IMR-90 (cell line): Measurements from ENCODE around the gene ZNF157.

Experiments
- CTCF ChIP-seq: conservative IDR thresholded peaks from 2 replicates; pipeline ENCODE4 v1.5.1; 2012; ENCODE audit warnings: mild to moderate bottlenecking, low read depth, low read length, improper control_type of control experiment
- MAZ ChIP-seq: IDR thresholded peaks from 2 replicates; pipeline ENCODE4 v1.6.1; 2012; ENCODE audit warnings: low read depth, mild to moderate bottlenecking, low read length, improper control_type of control experiment, moderate library complexity, borderline replicate concordance
- POLR2A ChIP-seq: IDR thresholded peaks from 2 replicates; pipeline ENCODE4 v1.6.1; 2012; ENCODE audit warnings: mild to moderate bottlenecking, low read depth, low read length
- RAD21 ChIP-seq: IDR thresholded peaks from 2 replicates; pipeline ENCODE4 v1.6.1; 2012; ENCODE audit warnings: low read length, improper control_type of control experiment
- USF2 ChIP-seq: fragments of 150-350 bp; IDR thresholded peaks from 2 replicates; pipeline ENCODE4 v1.6.1; 2017; ENCODE audit warnings: mild to moderate bottlenecking, antibody characterized with exemption, low read length, low read depth

- no peak for TF ChIP-seq CTCF
- no peak for TF ChIP-seq RAD21
- no peak for TF ChIP-seq POLR2A
- TF ChIP-seq USF2, result no peak
- no peak for TF ChIP-seq MAZ
Observed at GRCh38 chrX:47360423-47361179, 9.8 kb upstream of the ZNF157 start.
